IPS DF 6.9 (cell line): Measurements from ENCODE around the gene GRK1.
"Not testable (repeated sequence)": the region's sequence is repeated elsewhere in the genome, so short reads cannot be mapped to it uniquely, and the experiment has no call there.

Experiments
- DNase-seq: peaks from one replicate; pipeline ENCODE4 v3.0.0-alpha.2; 2013; ENCODE audit warnings: low read depth, low spot score
- H3K27ac ChIP-seq: one replicate; pipeline ENCODE4 v1.5.1; 2013; ENCODE audit warnings: low read length, control low read depth
- H3K27me3 ChIP-seq: 2 replicates; pipeline ENCODE4 v1.6.1; 2013; ENCODE audit warnings: mild to moderate bottlenecking, low read length; ENCODE audit not compliant: control insufficient read depth, insufficient read depth
- H3K36me3 ChIP-seq: 2 replicates; pipeline ENCODE4 v1.6.1; 2013; ENCODE audit warnings: low read length; ENCODE audit not compliant: control insufficient read depth, insufficient read depth
- H3K4me1 ChIP-seq: 2 replicates; pipeline ENCODE4 v1.6.1; 2013; ENCODE audit warnings: low read length; ENCODE audit not compliant: control insufficient read depth, insufficient read depth
- H3K4me3 ChIP-seq: 2 replicates; pipeline ENCODE4 v1.5.1; 2013; ENCODE audit warnings: mild to moderate bottlenecking, low read length
- H3K9me3 ChIP-seq: 2 replicates; pipeline ENCODE4 v1.6.1; 2013; ENCODE audit warnings: low read length, inconsistent platforms; ENCODE audit not compliant: control insufficient read depth, insufficient read depth
- WGBS: extraction: QIAGEN DNeasy Blood & Tissue Kit; methylation state at CpG from one replicate; pipeline ENCODE4 v1.1.7; 2013; ENCODE audit warnings: mixed read lengths, missing lambda C conversion rate; ENCODE audit not compliant: insufficient read length, insufficient coverage; 5-methylcytosine and 5-hydroxymethylcytosine counted together

Gene GRK1

DNA sequence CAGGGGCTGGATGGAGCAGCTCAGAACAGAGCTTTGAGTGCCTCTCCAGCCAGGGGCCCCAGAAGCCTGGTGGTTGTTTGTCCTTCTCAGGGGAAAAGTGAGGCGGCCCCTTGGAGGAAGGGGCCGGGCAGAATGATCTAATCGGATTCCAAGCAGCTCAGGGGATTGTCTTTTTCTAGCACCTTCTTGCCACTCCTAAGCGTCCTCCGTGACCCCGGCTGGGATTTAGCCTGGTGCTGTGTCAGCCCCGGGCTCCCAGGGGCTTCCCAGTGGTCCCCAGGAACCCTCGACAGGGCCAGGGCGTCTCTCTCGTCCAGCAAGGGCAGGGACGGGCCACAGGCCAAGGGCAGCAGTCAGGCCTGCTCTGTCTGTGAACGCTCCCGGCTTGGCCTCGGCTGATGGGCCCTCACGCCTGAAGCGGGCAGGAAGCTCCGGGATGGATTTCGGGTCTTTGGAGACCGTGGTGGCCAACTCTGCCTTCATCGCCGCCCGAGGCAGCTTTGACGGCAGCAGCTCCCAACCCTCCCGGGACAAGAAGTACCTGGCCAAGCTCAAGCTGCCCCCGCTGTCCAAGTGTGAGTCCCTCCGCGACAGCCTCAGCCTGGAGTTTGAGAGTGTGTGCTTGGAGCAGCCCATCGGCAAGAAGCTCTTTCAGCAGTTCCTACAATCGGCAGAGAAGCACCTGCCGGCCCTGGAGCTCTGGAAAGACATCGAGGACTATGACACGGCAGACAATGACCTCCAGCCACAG, at the start of gene GRK1:
Gene GRK1, plus strand, starts transcription at position 269 of the 751 bp plus-strand sequence. Its CDS starts 168 bp downstream, at position 437.
- Histone ChIP-seq H3K9me3 (no peaks in the 10 kb centered on the region), H3K4me1 (no peaks in the 10 kb centered on the region), H3K27ac (no peak within 1 kb of the TSS), H3K36me3 (no peaks in the 10 kb centered on the region), H3K27me3 (no peaks in the 10 kb centered on the region), H3K4me3 (no peak within 1 kb of the TSS)
- WGBS: no CpG with 5 or more reads among the region's 32 CpGs
- DNase-seq: no peak

DNA sequence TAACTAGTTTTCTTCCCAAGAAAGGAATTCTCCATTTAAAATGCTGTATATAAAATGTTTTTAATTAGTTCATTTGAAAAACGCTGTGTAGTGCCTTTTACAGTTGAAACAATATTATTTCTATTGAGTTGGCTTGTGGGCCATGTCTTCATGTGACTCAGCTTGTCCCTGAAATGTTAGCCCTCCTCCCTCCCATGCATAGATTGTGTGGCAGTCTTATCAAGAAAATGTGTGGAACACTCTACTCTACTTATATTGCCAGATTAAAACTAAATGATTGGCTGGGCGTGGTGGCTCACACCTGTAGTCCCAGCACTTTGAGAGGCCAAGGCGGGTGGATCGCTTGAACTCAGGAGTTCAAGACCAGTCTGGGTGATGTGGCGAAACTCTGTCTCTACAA, 49.1 kb upstream of the GRK1 start:
- H3K4me1 ChIP-seq: peaks cover 4% of the 10 kb centered on the region; the same call in 1 of the 2 replicates
- no peak overlapping the region for H3K27ac ChIP-seq
- no CpG with 5 or more reads among the region's 5 CpGs for WGBS
- no peaks in the 10 kb centered on the region for H3K9me3 ChIP-seq
- no peak overlapping the region for H3K4me3 ChIP-seq
- no peaks in the 10 kb centered on the region; the same call in 1 of the 2 replicates for H3K27me3 ChIP-seq
- DNase-seq: no peak
- H3K36me3 ChIP-seq: peaks cover 8% of the 10 kb centered on the region; the same call in 1 of the 2 replicates

DNA sequence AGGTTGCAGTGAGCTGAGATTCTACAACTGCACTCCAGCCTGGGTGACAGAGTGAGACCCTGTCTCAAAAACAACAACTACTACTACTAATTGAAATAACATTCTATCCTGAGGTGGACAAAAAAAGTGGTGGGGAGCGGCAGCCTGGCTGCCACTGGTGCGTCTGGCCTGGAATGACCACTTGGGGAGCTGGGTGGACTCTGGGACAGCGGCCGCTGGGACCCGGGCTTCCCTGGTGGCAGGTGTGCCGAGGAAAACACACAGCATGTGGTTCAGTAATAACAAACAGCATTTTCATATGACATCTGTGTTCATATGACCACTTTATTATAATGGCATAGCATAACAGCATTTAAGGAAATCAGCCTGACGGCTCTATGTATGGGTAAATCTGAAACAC, 48.6 kb upstream of the GRK1 start:
- peaks cover 13% of the 10 kb centered on the region; the same call in 1 of the 2 replicates for H3K36me3 ChIP-seq

DNA sequence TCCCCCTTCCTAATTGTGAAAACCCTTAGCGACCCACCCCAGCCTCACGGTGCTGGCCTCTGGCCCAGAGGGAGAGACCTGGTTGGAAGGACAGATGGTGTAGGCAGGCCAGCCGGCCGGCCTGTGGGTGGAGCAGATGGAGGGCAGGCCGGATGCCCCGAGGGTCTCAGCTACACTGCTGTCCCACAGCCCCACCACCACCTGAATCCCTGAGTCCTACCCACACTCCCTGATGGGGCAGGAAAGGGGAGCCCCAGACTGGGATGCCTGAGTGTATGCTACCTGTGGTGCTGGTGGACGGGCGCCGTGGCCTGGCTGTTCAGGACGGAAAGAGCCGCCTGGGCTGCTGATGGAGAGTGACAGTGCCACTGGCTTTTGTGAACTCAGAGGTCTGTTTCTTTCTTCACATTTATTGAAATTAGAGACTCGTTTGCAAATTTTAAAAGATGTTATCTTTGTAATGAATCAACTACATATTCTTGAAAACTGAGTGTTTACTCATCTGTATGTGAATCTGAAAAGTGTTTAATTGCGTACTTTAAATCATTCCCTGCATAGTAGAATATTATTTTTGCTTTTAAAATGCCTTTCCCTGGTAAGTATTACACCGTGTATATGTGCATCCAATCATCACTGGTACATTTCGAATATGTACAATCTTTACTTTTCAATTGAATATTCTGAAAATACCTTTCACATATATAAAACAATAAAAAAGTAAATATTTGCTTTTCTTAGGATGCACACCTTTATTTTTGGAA, 46.8 kb upstream of the GRK1 start:
- no CpG with 5 or more reads among the region's 15 CpGs for WGBS
- Histone ChIP-seq H3K27ac (no peak overlapping the region), H3K4me3 (no peak overlapping the region), H3K9me3 (no peaks in the 10 kb centered on the region), H3K36me3 (peaks cover 15% of the 10 kb centered on the region), H3K27me3 (no peaks in the 10 kb centered on the region; the same call in 1 of the 2 replicates), H3K4me1 (peaks cover 4% of the 10 kb centered on the region; the same call in 1 of the 2 replicates)
- no peak for DNase-seq

More for the DNA sequence above, 48.6 kb upstream of the GRK1 start:
- WGBS: no CpG with 5 or more reads among the region's 7 CpGs
- no peak overlapping the region for H3K27ac ChIP-seq
- DNase-seq: no peak
- H3K4me3 ChIP-seq: no peak overlapping the region
- peaks cover 4% of the 10 kb centered on the region; the same call in 1 of the 2 replicates for H3K4me1 ChIP-seq
- no peaks in the 10 kb centered on the region for H3K9me3 ChIP-seq
- no peaks in the 10 kb centered on the region; the same call in 1 of the 2 replicates for H3K27me3 ChIP-seq

DNA sequence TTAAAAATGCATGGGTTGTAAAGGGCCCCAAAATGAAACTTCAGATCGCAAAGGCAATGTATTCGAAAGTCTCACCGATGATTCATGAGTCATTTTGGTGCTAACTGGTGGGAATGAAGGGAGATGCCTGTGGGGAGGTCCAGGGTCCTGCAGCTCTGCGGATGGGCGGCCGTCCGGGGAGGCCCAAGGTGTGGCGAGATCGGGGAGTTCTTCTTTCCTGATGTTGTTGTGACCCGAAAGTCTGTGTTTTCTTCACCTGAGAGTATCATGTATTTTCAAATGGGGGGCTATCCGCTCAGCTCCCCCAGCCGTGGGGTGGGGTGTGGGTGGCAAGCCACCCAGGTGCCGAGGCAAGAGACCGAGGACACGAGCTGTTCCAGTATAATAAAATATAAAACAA, 46.0 kb upstream of the GRK1 start:
- WGBS: no CpG with 5 or more reads among the region's 15 CpGs
- H3K36me3 ChIP-seq: peaks cover 15% of the 10 kb centered on the region
- DNase-seq: no peak
- H3K4me3 ChIP-seq: no peak overlapping the region
- peaks cover 4% of the 10 kb centered on the region; the same call in 1 of the 2 replicates for H3K4me1 ChIP-seq
- no peaks in the 10 kb centered on the region; the same call in 1 of the 2 replicates for H3K27me3 ChIP-seq
- no peaks in the 10 kb centered on the region for H3K9me3 ChIP-seq
- H3K27ac ChIP-seq: no peak overlapping the region

DNA sequence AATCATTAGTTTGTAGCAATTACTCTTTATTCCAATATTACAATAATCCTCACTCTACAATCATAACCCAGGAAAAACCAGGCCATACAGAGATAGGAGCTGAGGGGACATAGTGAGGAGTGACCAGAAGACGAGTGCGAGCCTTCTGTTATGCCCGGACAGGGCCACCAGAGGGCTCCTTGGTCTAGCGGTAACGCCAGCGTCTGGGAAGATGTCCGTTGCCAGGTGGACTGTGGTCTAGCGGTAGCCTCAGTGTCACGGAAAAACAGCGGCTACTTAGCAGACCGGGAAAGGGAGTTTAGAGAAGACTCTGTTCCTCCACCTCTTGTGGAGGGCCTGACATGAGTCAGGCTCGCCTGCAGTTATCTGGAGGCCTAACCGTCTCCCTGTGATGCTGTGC, 45.5 kb upstream of the GRK1 start:
- no CpG with 5 or more reads among the region's 13 CpGs for WGBS
- DNase-seq: not testable (repeated sequence)
- peaks cover 15% of the 10 kb centered on the region for H3K36me3 ChIP-seq

DNA sequence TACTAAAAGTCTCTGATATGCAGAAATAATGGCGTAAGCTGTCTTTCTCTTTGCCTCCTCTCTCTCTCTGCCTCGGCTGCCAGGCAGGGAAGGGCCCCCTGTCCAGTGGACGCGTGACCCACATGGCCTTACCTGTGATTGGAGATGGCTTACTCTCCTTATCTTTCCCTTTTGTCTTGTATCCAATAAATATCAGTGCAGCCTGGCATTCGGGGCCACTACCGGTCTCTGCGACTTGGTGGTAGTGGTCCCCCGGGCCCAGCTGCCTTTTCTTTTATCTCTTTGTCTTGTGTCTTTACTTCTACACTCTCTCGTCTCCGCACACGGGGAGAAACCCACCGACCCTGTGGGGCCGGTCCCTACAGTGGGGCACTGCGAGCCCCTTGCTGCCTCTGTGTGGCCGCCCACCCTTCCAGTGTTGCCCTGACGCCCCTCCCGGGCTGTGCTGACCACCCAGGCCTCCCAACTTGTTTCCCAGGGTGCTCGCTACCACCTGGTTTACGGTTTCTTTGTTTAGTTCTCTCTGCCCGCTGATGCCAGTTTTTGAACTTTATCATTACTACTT, 45.0 kb upstream of the GRK1 start:
- peaks cover 16% of the 10 kb centered on the region for H3K36me3 ChIP-seq

More for the DNA sequence above, 45.5 kb upstream of the GRK1 start:
- not testable (repeated sequence) for H3K9me3 ChIP-seq, H3K4me3 ChIP-seq, H3K4me1 ChIP-seq, H3K27me3 ChIP-seq, H3K27ac ChIP-seq

DNA sequence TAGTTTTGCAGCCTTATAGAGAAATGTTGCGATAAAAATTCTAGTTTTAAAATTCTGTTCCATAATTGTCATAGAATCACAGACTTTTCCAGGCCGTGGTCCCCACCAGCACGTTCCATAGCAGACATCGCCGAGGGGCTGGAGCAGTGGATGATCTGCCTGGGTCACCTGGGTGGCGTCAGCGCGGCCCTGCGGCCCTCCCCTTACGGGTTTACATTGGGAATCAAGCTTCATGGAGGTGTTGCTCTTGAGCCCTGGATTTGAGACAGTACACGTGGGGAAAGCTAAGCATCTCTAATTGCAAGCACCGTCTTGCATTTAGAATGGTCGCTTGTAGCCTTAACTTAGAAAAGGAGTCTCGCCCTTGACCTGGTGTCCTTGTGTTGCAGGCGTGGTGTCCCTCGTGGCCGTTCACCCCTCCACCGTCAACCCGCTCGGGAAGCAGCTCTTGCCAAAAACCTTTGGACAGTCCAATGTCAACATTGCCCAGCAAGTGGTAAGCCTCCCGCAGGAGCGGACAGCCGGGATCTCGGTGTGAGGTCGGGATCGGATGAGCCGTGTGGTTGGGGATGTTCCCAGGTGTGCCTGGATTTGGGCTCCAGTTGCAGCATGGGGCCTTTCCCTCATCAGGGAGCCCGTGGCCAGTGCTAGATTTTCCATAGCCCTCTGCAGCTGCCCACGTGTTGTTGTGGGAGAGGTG, 44.1 kb upstream of the GRK1 start:
- no CpG with 5 or more reads among the region's 29 CpGs for WGBS
- Histone ChIP-seq H3K27me3 (no peaks in the 10 kb centered on the region; the same call in 1 of the 2 replicates), H3K36me3 (peaks cover 20% of the 10 kb centered on the region), H3K27ac (no peak overlapping the region), H3K9me3 (no peaks in the 10 kb centered on the region), H3K4me3 (no peak overlapping the region), H3K4me1 (no peaks in the 10 kb centered on the region; the same call in 1 of the 2 replicates)
- DNase-seq: no peak

More for the DNA sequence above, 45.0 kb upstream of the GRK1 start:
- no CpG with 5 or more reads among the region's 20 CpGs for WGBS
- not testable (repeated sequence) for H3K27ac ChIP-seq, H3K4me1 ChIP-seq, DNase-seq, H3K9me3 ChIP-seq, H3K4me3 ChIP-seq, H3K27me3 ChIP-seq

DNA sequence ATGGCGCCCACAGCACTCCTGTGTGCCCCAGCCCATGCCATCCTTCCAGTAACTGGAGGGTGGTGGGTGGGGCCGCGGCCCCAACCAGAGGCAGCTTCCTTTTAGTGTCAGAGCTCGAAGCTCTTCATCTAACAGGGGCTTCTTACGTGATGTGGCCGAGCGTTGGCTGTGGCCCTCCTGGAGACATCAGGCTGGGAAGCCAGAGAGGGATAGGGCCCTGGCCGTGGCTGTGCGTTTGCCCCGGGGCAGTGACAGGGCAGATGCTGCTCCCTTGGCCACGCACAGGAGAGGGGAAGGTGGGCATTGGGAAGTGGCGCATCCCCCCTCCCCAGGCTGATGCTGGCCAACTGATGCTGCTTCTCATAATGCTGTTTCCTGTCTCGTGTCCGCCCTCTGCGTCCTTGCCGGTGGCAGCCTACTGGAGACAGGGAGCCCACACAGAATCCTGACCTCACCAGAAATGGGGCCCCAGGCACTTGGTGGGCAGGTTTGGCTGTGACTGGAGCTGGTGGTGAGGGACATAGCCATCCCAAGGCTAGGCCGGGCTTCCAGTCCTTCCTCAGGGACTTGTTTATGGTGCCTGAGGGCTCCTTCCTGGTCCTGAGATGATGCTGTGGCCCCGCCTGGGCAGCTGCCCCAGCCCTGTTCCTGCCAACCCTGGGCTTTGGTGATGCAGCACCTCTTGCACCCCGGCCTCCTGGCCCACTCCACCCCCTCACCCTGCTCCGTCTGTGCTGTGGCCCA, 43.4 kb upstream of the GRK1 start:
- Histone ChIP-seq H3K4me1 (no peaks in the 10 kb centered on the region; the same call in 1 of the 2 replicates), H3K27ac (no peak overlapping the region), H3K27me3 (no peaks in the 10 kb centered on the region; the same call in 1 of the 2 replicates), H3K36me3 (peaks cover 20% of the 10 kb centered on the region), H3K9me3 (no peaks in the 10 kb centered on the region), H3K4me3 (no peak overlapping the region)
- no CpG with 5 or more reads among the region's 20 CpGs for WGBS
- no peak for DNase-seq
